T-cell (primary cell): ENCODE data around the gene P4HA1. TPM values are rescaled to one million over a fixed set of nuclear protein-coding genes. Genes with fewer than 3 reads are reported as not detected.

Experiments
- ATAC-seq, 4 experiments: fragments of 200-7000 bp in 3 of 4; fragments of 150-1000 bp in 1 of 4; cut with Tn5 transposase; replicated peaks in 1 of 4; 1 replicate in 3 of 4; 2 replicates in 1 of 4; pipeline ENCODE4 v1.10.0; 2021; ENCODE audit warnings: moderate library complexity in 3 of 4, mild to moderate bottlenecking in 2 of 4, moderate number of reproducible peaks in 1 of 4
- CTCF ChIA-PET, 2 donors: fragments of 300-600 bp; sonication (Branson Sonifier 250); formaldehyde crosslinking; loops; one replicate each; lab custom pipeline; 2022; ENCODE audit warnings: antibody characterized with exemption in 2 of 2; lab: Charles Lee
- POLR2A ChIA-PET, 2 donors: fragments of 300-600 bp; sonication (Branson Sonifier 250); formaldehyde crosslinking; loops; one replicate each; lab custom pipeline; 2022; ENCODE audit warnings: antibody characterized with exemption in 2 of 2; lab: Charles Lee
- DNase-seq, 35 experiments: peaks; one replicate each; pipeline versions ENCODE4 v3.0.0 to v3.0.0-alpha.2; 2013 to 2023
- H3K27ac ChIP-seq: one replicate; pipeline ENCODE4 v1.5.1; 2013; ENCODE audit warnings: low read length
- H3K27me3 ChIP-seq, 2 experiments: replicated peaks in 1 of 2; 1 replicate in 1 of 2; 2 replicates in 1 of 2; pipeline versions ENCODE4 v1.6.1 to v1.7.0; 2013; ENCODE audit warnings: low read length in 1 of 2, mixed read lengths in 1 of 2; ENCODE audit not compliant: control insufficient read depth in 2 of 2, insufficient read depth in 2 of 2; ENCODE audit errors: extremely low read depth in 1 of 2
- H3K36me3 ChIP-seq, 2 donors: 1 replicate in 1 of 2; 2 replicates in 1 of 2; pipeline versions ENCODE4 v1.6.1 to v1.7.0; 2013; ENCODE audit warnings: low read length in 1 of 2; ENCODE audit not compliant: control insufficient read depth in 2 of 2, insufficient read depth in 1 of 2; ENCODE audit errors: extremely low read depth in 1 of 2
- H3K4me1 ChIP-seq, 2 experiments: 1 replicate in 1 of 2; 2 replicates in 1 of 2; pipeline versions ENCODE4 v1.6.1 to v1.7.0; 2013; ENCODE audit warnings: low read length in 2 of 2, mixed read lengths in 1 of 2; ENCODE audit not compliant: insufficient read depth in 2 of 2, control insufficient read depth in 1 of 2; ENCODE audit errors: extremely low read depth in 1 of 2
- H3K4me3 ChIP-seq, 2 donors: 1 replicate in 1 of 2; 2 replicates in 1 of 2; pipeline versions ENCODE4 v1.5.1 to v1.7.0; 2013; ENCODE audit warnings: mild to moderate bottlenecking in 2 of 2, low read length in 1 of 2, moderate library complexity in 1 of 2; ENCODE audit not compliant: control insufficient read depth in 1 of 2; ENCODE audit errors: extremely low read depth in 1 of 2
- H3K9me3 ChIP-seq: 2 replicates; pipeline ENCODE4 v1.7.0; 2013
- H3K27ac Mint-ChIP-seq, 2 donors: one replicate each; pipeline ENCODE4 v1.8.0; 2020 to 2021; ENCODE audit warnings: mild to moderate bottlenecking in 2 of 2, mixed read lengths in 2 of 2
- H3K27me3 Mint-ChIP-seq, 2 donors: one replicate each; pipeline ENCODE4 v1.8.0; 2021 to 2022; ENCODE audit warnings: mixed read lengths in 2 of 2
- H3K36me3 Mint-ChIP-seq: one replicate; pipeline ENCODE4 v1.8.0; 2021; ENCODE audit warnings: mixed read lengths
- H3K4me1 Mint-ChIP-seq, 3 donors: one replicate each; pipeline ENCODE4 v1.8.0; 2020 to 2022; ENCODE audit warnings: mixed read lengths in 3 of 3, mild to moderate bottlenecking in 1 of 3
- H3K4me3 Mint-ChIP-seq, 3 donors: one replicate each; pipeline ENCODE4 v1.8.0; 2020 to 2022; ENCODE audit warnings: mild to moderate bottlenecking in 3 of 3, mixed read lengths in 3 of 3, moderate library complexity in 3 of 3
- H3K9me3 Mint-ChIP-seq, 3 donors: one replicate each; pipeline ENCODE4 v1.8.0; 2020 to 2022; ENCODE audit warnings: mixed read lengths in 3 of 3
- WGBS: methylation state at CpG from one replicate; pipeline ENCODE4 v1.1.5; 2013; ENCODE audit warnings: missing lambda C conversion rate; ENCODE audit not compliant: insufficient coverage; 5-methylcytosine and 5-hydroxymethylcytosine counted together
- total RNA-seq, 35 experiments: library from RNA in 6 of 35; stranded (reverse) in 6 of 35; fragments of 120-200 nt in 1 of 35; gene quantifications; one replicate each; pipeline versions ENCODE4 v1.2.1 to v1.2.4 and lab custom pipeline; 2013 to 2026

The P4HA1 gene
- total RNA-seq, 5 donors from 2014 or later (not counting 1 experiment from before 2014, with no cell fraction given), result 11.3 to 15.4 (median 13.0) TPM

DNA sequence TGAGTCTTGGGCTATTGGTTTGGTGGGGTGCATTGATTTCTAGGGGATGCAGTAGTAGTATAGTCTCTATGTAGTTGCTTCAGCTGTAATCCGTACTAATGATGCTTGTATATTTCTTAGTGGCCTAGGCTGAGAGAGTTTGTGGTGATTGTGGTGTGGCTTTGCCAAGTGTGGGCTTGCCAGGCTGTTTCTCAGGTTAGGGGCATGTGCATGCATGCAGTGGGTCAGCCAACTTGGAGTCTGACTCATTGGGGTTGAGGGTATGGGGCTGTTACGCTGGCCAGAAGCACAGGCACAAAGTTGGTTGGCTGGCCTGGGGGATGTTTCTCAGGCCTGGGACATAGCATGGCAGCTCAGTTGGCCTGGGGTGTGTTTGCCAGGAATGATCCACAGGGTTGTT, 116.3 kb downstream of the P4HA1 start:
- Histone ChIP-seq H3K27me3 (peaks cover 0 to 20% of the 10 kb centered on the region in 2 experiments), H3K4me3 (no peak overlapping the region), H3K9me3 (peaks cover 4% of the 10 kb centered on the region), H3K36me3 (no peaks in the 10 kb centered on the region), H3K4me1 (no peaks in the 10 kb centered on the region), H3K27ac (no peak overlapping the region)
- Mint-ChIP-seq H3K27ac (no peak overlapping the region), H3K4me1 (no peaks in the 10 kb centered on the region), H3K4me3 (no peak overlapping the region), H3K36me3 (peaks cover 26% of the 10 kb centered on the region), H3K9me3 (peaks cover 36 to 55% (median 49%) of the 10 kb centered on the region in 3 donors), H3K27me3 (peaks cover 16 to 24% of the 10 kb centered on the region in 2 donors)
- 100% methylated on average over 2 of the region's 2 CpGs for WGBS
- POLR2A ChIA-PET, result no interaction called here
- no peak for DNase-seq
- no peak for ATAC-seq
- CTCF ChIA-PET, result no interaction called here

DNA sequence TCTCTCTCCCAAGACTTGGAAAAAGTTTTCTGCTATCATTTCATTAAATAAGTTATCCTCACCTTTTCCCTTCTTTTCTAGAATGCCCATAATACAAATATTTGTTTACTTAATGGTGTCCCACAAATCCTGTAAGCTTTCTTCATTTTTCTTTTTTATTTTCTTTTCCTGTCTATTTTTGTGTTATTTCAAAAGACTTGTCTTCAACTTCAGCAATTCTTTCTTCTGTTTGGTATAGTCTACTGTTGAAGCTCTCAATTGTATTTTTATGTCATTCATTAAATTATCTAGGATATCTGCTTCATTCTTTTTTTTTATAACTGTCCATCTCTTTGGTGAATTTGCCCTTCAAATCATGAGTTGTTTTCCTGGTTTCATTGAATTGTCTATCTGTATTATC, 117.0 kb downstream of the P4HA1 start:
- Mint-ChIP-seq H3K4me1 (no peaks in the 10 kb centered on the region), H3K27ac (no peak overlapping the region), H3K36me3 (peaks cover 26% of the 10 kb centered on the region), H3K27me3 (peaks cover 21 to 25% of the 10 kb centered on the region in 2 donors), H3K9me3 (peaks cover 40 to 59% (median 50%) of the 10 kb centered on the region in 3 donors), H3K4me3 (no peak overlapping the region)
- no peak for DNase-seq
- POLR2A ChIA-PET, result interaction anchor here in 1 of 2 donors (0.7 kb wide), 1 partner anchor 191 kb away, joined by 3 read pairs; no protein-coding TSS in a partner anchor
- Histone ChIP-seq H3K27me3 (peaks cover 0 to 20% of the 10 kb centered on the region in 2 experiments), H3K36me3 (no peaks in the 10 kb centered on the region), H3K4me3 (no peak overlapping the region), H3K9me3 (peaks cover 4% of the 10 kb centered on the region), H3K27ac (no peak overlapping the region), H3K4me1 (no peaks in the 10 kb centered on the region)
- ATAC-seq, result no peak
- CTCF ChIA-PET, result no interaction called here

DNA sequence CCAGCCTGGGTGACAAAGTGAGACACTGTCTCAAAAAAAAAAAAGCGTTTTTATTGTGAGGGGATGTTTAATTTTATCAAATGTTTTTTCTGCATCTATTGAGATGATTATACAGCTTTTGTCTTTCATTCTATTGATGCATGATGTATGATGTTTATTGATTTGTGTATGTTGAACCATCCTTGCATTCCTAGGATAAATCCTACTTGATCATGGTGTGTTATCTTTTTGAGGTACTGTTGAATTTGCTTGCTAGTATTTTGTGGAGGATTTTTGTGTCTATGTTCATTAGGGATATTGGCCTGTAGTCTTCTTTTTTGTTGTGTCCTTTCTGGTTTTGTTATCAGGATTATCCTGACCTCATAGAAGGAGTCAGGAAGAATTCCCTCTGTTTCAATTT, 119.8 kb downstream of the P4HA1 start:
- ATAC-seq (no peak), DNase-seq (no peak)
- H3K27me3 Mint-ChIP-seq, result peaks cover 25 to 30% of the 10 kb centered on the region in 2 donors
- no peaks in the 10 kb centered on the region for H3K4me1 Mint-ChIP-seq
- WGBS, result no CpG with 5 or more reads among the region's 1 CpG
- no peak overlapping the region for H3K4me3 ChIP-seq
- POLR2A ChIA-PET, result no interaction called here
- no peaks in the 10 kb centered on the region for H3K4me1 ChIP-seq
- CTCF ChIA-PET, result interaction anchor here in 1 of 2 donors (0.6 kb wide), 1 partner anchor 83 kb away, joined by 3 read pairs; the partner anchor contains the start of gene OIT3
- H3K9me3 Mint-ChIP-seq, result peaks cover 39 to 48% (median 42%) of the 10 kb centered on the region in 3 donors
- H3K9me3 ChIP-seq, result peaks cover 4% of the 10 kb centered on the region
- peaks cover 0 to 17% of the 10 kb centered on the region in 2 experiments for H3K27me3 ChIP-seq
- H3K4me3 Mint-ChIP-seq, result no peak overlapping the region
- no peak overlapping the region for H3K27ac Mint-ChIP-seq
- no peak overlapping the region for H3K27ac ChIP-seq
- H3K36me3 Mint-ChIP-seq, result peaks cover 26% of the 10 kb centered on the region
- H3K36me3 ChIP-seq, result no peaks in the 10 kb centered on the region

Other genes with a start within 250 kb of the P4HA1 start
- gene OIT3, start 203.1 kb downstream of the P4HA1 start, total RNA-seq, result not detected
- gene PLA2G12B, start 142.1 kb downstream of the P4HA1 start, total RNA-seq, result not detected
- gene NUDT13, start 13.6 kb upstream of the P4HA1 start, total RNA-seq, result 1 to 10 TPM in 4 of 5 donors, under 1 TPM in 1; 0.49 to 3.3 (median 2.2) TPM
- gene ECD, start 71.1 kb upstream of the P4HA1 start, total RNA-seq, result 10 to 100 TPM; 26.3 to 46.8 (median 31.2) TPM
- gene FAM149B1, start 71.3 kb upstream of the P4HA1 start, total RNA-seq, result 10 to 100 TPM; 14.0 to 16.6 (median 15.8) TPM
- gene DNAJC9, start 150.4 kb upstream of the P4HA1 start, total RNA-seq, result 10 to 100 TPM; 17.1 to 26.2 (median 23.1) TPM
- gene MRPS16, start 155.8 kb upstream of the P4HA1 start, total RNA-seq, result 10 to 100 TPM; 33.3 to 56.5 (median 55.2) TPM